GM12891 (cell line): ENCODE measurements around the gene NOTCH1.

Experiments used
- POLR2A ChIP-seq: IDR thresholded peaks from 2 replicates; pipeline ENCODE4 v1.6.1; 2011; ENCODE audit warnings: low read depth, low read length, control low read depth
- POLR2AphosphoS5 ChIP-seq: IDR thresholded peaks from 2 replicates; pipeline ENCODE4 v1.6.1; 2011; ENCODE audit warnings: low read depth, low read length, control low read depth

DNA sequence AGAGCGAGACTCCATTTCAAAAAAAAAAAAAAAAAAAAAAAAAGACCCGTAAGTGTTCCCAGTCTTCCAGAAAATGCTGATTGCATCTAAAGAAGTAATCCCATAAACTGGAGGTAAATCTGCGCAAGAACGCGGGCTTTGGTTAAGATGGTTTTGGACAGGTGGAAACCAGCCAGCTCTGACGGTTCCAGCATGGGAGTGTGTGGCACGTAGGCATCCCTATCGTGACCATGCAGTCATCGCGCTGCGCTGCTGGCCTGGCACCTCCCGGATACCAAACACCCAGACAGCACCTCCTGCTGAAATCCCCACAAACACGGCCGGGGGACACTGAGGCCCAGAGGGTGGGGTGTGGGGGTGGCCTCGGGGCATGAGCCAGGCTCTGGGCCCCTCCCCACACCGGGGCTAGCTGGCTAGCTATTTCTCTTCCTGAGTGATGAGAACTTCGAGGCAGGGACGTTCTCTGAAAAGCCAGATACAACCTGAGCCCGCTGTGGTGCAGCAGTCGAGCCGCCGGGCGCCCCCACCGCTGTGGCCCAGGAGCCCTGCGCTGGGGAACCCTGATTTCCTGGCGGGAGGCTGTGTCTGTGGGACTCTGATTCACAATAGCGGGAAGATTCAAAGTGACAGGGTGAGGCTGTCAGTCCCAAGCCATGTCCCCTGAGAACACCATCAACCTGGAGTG, 32.2 kb upstream of the NOTCH1 start:
- TF ChIP-seq POLR2AphosphoS5 = no peak
- TF ChIP-seq POLR2A = no peak
